Thoracic aorta endothelial cell (primary cell): Measurements from ENCODE around the gene GPBP1L1. TPM values are rescaled to one million over a fixed set of nuclear protein-coding genes. Genes with fewer than 3 reads are reported as not detected.

Experiments used
- small RNA-seq: library from RNA; depleted of rRNA; stranded (forward); fragments of <200 nt; gene quantifications from one replicate; pipeline ENCODE3, GENCODE V24; 2012
- total RNA-seq: library from RNA; depleted of rRNA; stranded (reverse); fragments of >200 nt; gene quantifications from 2 replicates; pipeline ENCODE4 v1.2.3, GENCODE V29; 2012

The GPBP1L1 gene, protein sequence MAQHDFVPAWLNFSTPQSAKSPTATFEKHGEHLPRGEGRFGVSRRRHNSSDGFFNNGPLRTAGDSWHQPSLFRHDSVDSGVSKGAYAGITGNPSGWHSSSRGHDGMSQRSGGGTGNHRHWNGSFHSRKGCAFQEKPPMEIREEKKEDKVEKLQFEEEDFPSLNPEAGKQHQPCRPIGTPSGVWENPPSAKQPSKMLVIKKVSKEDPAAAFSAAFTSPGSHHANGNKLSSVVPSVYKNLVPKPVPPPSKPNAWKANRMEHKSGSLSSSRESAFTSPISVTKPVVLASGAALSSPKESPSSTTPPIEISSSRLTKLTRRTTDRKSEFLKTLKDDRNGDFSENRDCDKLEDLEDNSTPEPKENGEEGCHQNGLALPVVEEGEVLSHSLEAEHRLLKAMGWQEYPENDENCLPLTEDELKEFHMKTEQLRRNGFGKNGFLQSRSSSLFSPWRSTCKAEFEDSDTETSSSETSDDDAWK
- total RNA-seq: 116 and 121 TPM in 2 replicates

DNA sequence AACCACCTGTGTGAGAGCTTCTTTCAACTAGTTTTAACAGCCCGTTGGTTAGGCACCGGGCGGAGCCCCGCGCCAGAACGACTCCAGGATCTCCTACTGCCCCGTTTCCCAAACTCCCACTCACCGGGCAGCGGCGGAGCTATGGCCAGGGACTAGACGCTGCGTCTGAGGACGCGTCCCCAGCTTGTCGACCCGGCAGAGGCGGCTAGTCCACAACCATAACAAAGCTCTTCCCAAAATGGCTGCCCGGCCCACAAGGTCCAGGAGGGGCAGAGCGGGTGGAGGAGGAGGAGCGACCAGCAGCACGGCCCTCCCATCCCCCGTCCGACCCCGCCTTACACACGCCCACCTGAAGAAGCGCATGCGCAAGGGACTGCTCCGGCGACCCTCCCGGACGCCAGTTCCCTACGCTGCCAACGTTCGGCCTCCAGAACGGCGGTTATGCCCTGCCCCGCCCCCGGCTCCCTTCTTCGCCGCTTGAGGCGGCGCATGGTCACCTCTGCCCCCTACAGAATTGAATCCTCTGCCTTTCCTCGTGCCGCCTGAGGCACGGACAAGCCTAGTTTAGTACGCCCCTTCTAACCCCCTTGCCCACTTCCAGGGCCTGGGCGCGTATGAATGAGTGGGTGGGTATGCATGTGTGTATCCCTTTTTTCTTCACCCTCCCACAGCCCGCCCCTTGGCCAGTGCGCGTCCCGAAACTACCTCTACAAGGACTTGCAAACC is at the start of gene GPBP1L1:
Gene GPBP1L1 (minus strand): TSS at position 246 of the 726 bp plus-strand sequence. CDS start 27,446 bp downstream, outside the sequence.

DNA sequence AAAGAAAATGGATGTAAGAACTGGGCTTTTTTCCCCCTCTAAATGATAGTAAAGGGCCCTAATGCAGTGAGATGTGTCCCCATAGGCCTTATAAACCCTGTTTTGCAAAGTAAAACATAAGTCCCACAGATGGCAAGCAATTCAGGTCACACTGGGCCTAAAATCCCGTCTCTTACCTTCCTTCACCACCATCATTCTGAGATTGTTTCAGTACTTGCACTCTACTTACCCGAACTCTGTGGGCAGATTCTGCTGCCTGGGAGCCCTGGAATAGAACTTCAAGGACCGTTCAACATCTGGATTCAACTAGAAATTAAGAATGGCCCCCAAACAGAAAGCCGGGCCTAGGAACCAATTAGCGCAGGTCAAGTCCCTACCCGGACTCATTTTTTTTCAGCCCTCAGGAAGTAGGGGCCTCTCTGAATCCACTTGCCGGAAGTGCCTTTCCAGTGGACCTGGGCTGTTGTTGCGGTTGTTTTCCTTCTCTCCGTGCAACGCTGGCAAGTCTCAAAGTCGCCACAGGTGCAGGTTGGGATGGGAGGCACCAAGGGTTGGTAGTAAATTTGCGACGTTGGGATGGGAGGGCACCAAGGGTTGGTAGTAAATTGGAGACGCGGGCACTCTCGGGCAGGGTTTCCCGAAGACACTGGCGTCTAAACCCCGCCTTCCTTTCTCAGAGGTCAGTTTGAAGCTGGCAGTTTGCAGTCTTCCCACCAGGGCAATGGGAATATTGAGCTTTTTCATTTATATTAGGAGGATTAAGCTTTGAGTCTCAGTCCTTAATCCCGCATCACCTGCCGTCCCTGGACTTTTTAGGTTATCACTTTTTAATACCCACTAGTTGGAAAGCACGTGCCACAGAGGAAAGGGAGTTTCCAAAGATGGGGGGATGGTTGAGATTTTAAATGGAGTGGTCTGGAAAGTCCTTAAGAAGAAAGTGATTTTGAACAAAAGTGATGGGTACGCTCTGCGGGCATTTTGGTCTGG is 1.7 kb upstream of the GPBP1L1 start, which contains the start of gene TMEM69:
Gene TMEM69 (plus strand): TSS at position 428 of the 987 bp plus-strand sequence. CDS start 2,888 bp downstream, outside the sequence.

DNA sequence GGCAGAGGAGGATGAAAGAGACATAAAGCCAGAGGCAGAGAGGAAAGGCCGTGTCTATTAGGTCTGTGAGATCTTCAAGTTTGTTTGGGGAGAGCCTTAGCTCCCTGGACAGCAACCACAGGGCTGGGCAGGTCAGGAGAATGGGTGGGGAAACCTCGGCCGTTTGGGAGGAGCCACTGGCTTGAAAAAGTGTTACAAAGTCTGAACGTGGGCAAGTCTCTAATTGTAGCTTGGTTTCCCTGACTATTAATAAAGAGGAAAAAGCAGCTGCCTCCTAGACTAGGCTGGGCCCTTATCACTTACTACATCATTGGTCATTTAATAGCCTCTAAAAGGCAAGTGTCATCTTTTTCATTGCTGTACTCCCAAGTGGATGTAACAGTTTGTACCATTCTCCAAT is 62.4 kb downstream of the GPBP1L1 start, which contains the start of gene CCDC17:
Gene CCDC17 (minus strand): TSS at position 83 of the 400 bp plus-strand sequence. CDS start 145 bp downstream, outside the sequence.

DNA sequence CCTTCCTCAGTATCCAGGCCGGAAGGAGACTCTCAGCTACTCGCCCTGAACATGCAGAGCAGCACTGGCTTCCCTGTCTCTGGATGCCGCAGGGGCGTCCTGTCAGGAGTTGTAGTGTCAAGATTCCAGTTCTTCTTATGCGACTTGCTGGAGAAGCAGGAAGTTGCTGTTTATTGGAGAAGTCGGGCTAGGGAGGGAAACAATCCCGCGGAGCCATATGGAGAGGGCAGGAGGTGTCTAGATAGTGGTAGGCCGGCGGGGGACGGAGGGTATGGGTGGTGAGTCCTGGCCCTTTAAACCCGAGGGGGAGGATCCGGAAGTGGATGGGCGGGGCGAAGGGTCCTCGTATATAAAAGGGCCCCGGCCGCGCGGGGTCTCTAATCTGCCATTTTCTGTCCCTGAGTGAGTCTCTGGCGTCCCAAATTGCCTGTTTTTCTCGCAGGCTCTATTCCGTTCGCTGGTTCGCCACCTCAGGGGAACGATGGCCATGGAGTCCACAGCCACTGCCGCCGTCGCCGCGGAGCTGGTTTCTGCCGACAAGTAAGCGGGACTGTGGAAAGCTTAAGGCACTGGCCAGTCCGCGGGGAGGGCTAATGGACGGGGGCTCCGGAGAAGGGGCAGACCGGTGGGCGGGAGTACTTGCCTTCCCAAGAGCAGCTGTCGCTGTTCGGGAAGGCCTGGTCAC is 102.5 kb downstream of the GPBP1L1 start, which contains the start of gene NASP:
Gene NASP (plus strand): TSS at position 376 of the 685 bp plus-strand sequence. CDS start 106 bp downstream, at position 482.

Small RNA genes lying within 50 kb of the gene (small RNA-seq; reads per million reads assigned to genes)
- gene AL355480.1 (not detected), gene AL355480.2 (not detected), gene AL355480.3 (not detected), gene AL355480.4 (not detected)

Other genes with a start within 250 kb of the GPBP1L1 start
- gene TESK2, start 195.4 kb downstream of the GPBP1L1 start, total RNA-seq: 2.0 and 2.2 TPM in 2 replicates
- 1.1 and 1.4 TPM in 2 replicates for gene CCDC163, start 186.5 kb downstream of the GPBP1L1 start, total RNA-seq
- 1.7 and 2.9 TPM in 2 replicates for gene MMACHC, start 186.2 kb downstream of the GPBP1L1 start, total RNA-seq
- 669 and 721 TPM in 2 replicates for gene PRDX1, start 164.6 kb downstream of the GPBP1L1 start, total RNA-seq
- 112 and 120 TPM in 2 replicates for gene AKR1A1, start 135.7 kb downstream of the GPBP1L1 start, total RNA-seq
- gene NASP, start 102.5 kb downstream of the GPBP1L1 start, total RNA-seq: 112 and 139 TPM in 2 replicates
- 1.7 TPM in 2 replicates for gene CCDC17, start 62.5 kb downstream of the GPBP1L1 start, total RNA-seq
- gene TMEM69, start 1.6 kb upstream of the GPBP1L1 start, total RNA-seq: 20.7 and 37.8 TPM in 2 replicates
- gene IPP, start 64.1 kb upstream of the GPBP1L1 start, total RNA-seq: 6.7 and 8.1 TPM in 2 replicates
- gene MAST2, start 117.1 kb upstream of the GPBP1L1 start, total RNA-seq: 30.1 and 32.7 TPM in 2 replicates